ENCODE data around the gene MEPE.
A peak's percentile ranks its signal among the peaks of the same experiment; 100 is the strongest.

MEPE gene

DNA sequence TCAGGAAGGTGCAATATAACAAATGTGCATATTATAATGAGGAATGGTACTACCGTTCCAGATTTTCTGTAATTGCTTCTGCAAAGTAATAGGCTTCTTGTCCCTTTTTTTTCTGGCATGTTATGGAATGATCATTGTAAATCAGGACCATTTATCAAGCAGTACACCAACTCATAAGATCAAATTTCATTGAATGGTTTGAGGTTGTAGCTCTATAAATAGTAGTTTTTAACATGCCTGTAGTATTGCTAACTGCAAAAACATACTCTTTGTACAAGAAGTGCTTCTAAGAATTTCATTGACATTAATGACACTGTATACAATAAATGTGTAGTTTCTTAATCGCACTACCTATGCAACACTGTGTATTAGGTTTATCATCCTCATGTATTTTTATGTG lies 20.8 kb upstream of the MEPE start:
- Histone ChIP-seq H3K36me3 (ENCODE audit: insufficient read depth, low read length) (no peaks in the 10 kb centered on the region), H3K27me3 (ENCODE audit: insufficient read depth, low read length) (no peaks in the 10 kb centered on the region), H3K4me1 (ENCODE audit: control insufficient read depth, insufficient read depth, low read length, unreplicated experiment) (peaks cover 11% of the 10 kb centered on the region), H2AFZ (ENCODE audit: low read length, unreplicated experiment) (no peak overlapping the region), H3K4me3 (ENCODE audit: low read depth, low read length) (no peak overlapping the region), H3K27ac (ENCODE audit: low read depth, low read length) (no peak overlapping the region), H3K79me2 (ENCODE audit: control insufficient read depth, insufficient read depth, low read length, unreplicated experiment) (no peaks in the 10 kb centered on the region)

- H3K27ac ChIP-seq (ENCODE audit: low read depth, low read length) = peak overlapping the region; percentile 30
- H3K4me3 ChIP-seq (ENCODE audit: low read depth, low read length) = no peak overlapping the region
- H3K27me3 ChIP-seq (ENCODE audit: insufficient read depth, low read length) = no peaks in the 10 kb centered on the region
- peak overlapping the region; percentile 82 for H2AFZ ChIP-seq (ENCODE audit: low read length, unreplicated experiment)
- no peaks in the 10 kb centered on the region for H3K36me3 ChIP-seq (ENCODE audit: insufficient read depth, low read length)
- peaks cover 11% of the 10 kb centered on the region for H3K4me1 ChIP-seq (ENCODE audit: control insufficient read depth, insufficient read depth, low read length, unreplicated experiment)
- H3K79me2 ChIP-seq (ENCODE audit: control insufficient read depth, insufficient read depth, low read length, unreplicated experiment) = no peaks in the 10 kb centered on the region
Observed at GRCh38 chr4:87819281-87819919, 13.4 kb upstream of the MEPE start.

GRCh38 chr4:87823200-87823599 lies 9.6 kb upstream of the MEPE start:
- Histone ChIP-seq H2AFZ (ENCODE audit: low read length, unreplicated experiment) (no peak overlapping the region), H3K36me3 (ENCODE audit: insufficient read depth, low read length) (no peaks in the 10 kb centered on the region), H3K4me3 (ENCODE audit: low read depth, low read length) (no peak overlapping the region), H3K4me1 (ENCODE audit: control insufficient read depth, insufficient read depth, low read length, unreplicated experiment) (peaks cover 11% of the 10 kb centered on the region), H3K27me3 (ENCODE audit: insufficient read depth, low read length) (no peaks in the 10 kb centered on the region; the same call in 1 of the 2 replicates), H3K27ac (ENCODE audit: low read depth, low read length) (no peak overlapping the region), H3K79me2 (ENCODE audit: control insufficient read depth, insufficient read depth, low read length, unreplicated experiment) (no peaks in the 10 kb centered on the region)

- Histone ChIP-seq H3K36me3 (ENCODE audit: insufficient read depth, low read length) (no peaks in the 10 kb centered on the region), H2AFZ (ENCODE audit: low read length, unreplicated experiment) (no peak overlapping the region), H3K4me1 (ENCODE audit: control insufficient read depth, insufficient read depth, low read length, unreplicated experiment) (peaks cover 11% of the 10 kb centered on the region), H3K27ac (ENCODE audit: low read depth, low read length) (no peak overlapping the region), H3K79me2 (ENCODE audit: control insufficient read depth, insufficient read depth, low read length, unreplicated experiment) (no peaks in the 10 kb centered on the region), H3K4me3 (ENCODE audit: low read depth, low read length) (no peak overlapping the region), H3K27me3 (ENCODE audit: insufficient read depth, low read length) (no peaks in the 10 kb centered on the region; the same call in 1 of the 2 replicates)
Observed at GRCh38 chr4:87823724-87824123, 9.0 kb upstream of the MEPE start.

- H3K79me2 ChIP-seq (ENCODE audit: control insufficient read depth, insufficient read depth, low read length, unreplicated experiment) = no peaks in the 10 kb centered on the region
- no peaks in the 10 kb centered on the region; the same call in 1 of the 2 replicates for H3K27me3 ChIP-seq (ENCODE audit: insufficient read depth, low read length)
- no peak overlapping the region for H3K4me3 ChIP-seq (ENCODE audit: low read depth, low read length)
- H3K27ac ChIP-seq (ENCODE audit: low read depth, low read length) = no peak overlapping the region
- no peaks in the 10 kb centered on the region for H3K36me3 ChIP-seq (ENCODE audit: insufficient read depth, low read length)
- H2AFZ ChIP-seq (ENCODE audit: low read length, unreplicated experiment) = no peak overlapping the region
- peaks cover 7% of the 10 kb centered on the region for H3K4me1 ChIP-seq (ENCODE audit: control insufficient read depth, insufficient read depth, low read length, unreplicated experiment)
Observed at GRCh38 chr4:87824352-87824751, 8.4 kb upstream of the MEPE start.

- Histone ChIP-seq H2AFZ (ENCODE audit: low read length, unreplicated experiment) (no peak overlapping the region), H3K27me3 (ENCODE audit: insufficient read depth, low read length) (no peaks in the 10 kb centered on the region), H3K36me3 (ENCODE audit: insufficient read depth, low read length) (no peaks in the 10 kb centered on the region), H3K4me1 (ENCODE audit: control insufficient read depth, insufficient read depth, low read length, unreplicated experiment) (peaks cover 10% of the 10 kb centered on the region), H3K4me3 (ENCODE audit: low read depth, low read length) (no peak overlapping the region), H3K79me2 (ENCODE audit: control insufficient read depth, insufficient read depth, low read length, unreplicated experiment) (no peaks in the 10 kb centered on the region), H3K27ac (ENCODE audit: low read depth, low read length) (no peak overlapping the region)
Observed at GRCh38 chr4:87834401-87834800, 1.6 kb downstream of the MEPE start.

DNA sequence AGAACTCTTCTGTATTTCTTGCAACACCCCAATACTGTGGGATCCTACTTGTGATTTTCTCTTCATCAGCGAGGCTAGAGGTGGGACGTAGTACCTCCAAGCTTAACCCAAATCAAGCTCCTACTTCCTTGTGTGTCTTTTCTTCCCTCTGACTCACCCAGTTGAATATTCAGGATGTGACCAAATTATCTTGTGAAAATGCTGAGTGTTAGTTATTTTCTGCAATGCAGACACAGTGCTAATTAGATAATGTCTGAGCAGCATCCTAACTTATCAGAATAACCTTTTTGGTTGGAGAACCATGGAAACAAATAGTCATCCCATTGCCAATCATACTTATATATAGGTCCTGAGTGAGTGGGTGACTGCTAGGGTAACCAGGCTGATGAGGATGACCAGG lies 2.4 kb downstream of the MEPE start:
- no peak overlapping the region for H3K4me3 ChIP-seq (ENCODE audit: low read depth, low read length)
- no peak overlapping the region for H2AFZ ChIP-seq (ENCODE audit: low read length, unreplicated experiment)
- no peak overlapping the region for H3K27ac ChIP-seq (ENCODE audit: low read depth, low read length)
- H3K36me3 ChIP-seq (ENCODE audit: insufficient read depth, low read length) = no peaks in the 10 kb centered on the region
- H3K4me1 ChIP-seq (ENCODE audit: control insufficient read depth, insufficient read depth, low read length, unreplicated experiment) = peaks cover 10% of the 10 kb centered on the region
- no peaks in the 10 kb centered on the region for H3K79me2 ChIP-seq (ENCODE audit: control insufficient read depth, insufficient read depth, low read length, unreplicated experiment)
- no peaks in the 10 kb centered on the region for H3K27me3 ChIP-seq (ENCODE audit: insufficient read depth, low read length)

DNA sequence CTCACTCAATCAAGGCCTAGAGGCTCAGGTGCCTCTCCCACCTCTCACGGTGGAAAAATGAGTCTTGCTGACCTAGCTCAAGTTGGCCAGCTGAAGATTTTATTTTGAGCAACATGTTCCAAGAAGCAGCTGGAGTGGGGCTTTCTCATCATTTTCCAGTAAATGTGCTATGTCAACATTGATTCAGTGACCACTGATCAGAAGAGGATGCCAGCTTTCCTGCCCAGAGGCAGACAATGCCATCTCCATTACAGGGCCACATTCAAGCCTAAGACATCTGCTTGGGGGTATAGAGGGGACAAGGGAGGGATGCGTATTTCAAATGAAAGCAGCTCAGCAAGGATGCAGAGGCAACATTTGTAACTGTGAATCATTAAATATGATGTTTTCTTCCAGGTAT lies 3.0 kb downstream of the MEPE start:
- Histone ChIP-seq H3K79me2 (ENCODE audit: control insufficient read depth, insufficient read depth, low read length, unreplicated experiment) (no peaks in the 10 kb centered on the region), H2AFZ (ENCODE audit: low read length, unreplicated experiment) (no peak overlapping the region), H3K27me3 (ENCODE audit: insufficient read depth, low read length) (no peaks in the 10 kb centered on the region), H3K27ac (ENCODE audit: low read depth, low read length) (no peak overlapping the region), H3K4me1 (ENCODE audit: control insufficient read depth, insufficient read depth, low read length, unreplicated experiment) (peaks cover 10% of the 10 kb centered on the region), H3K4me3 (ENCODE audit: low read depth, low read length) (no peak overlapping the region), H3K36me3 (ENCODE audit: insufficient read depth, low read length) (no peaks in the 10 kb centered on the region)

- no peaks in the 10 kb centered on the region for H3K36me3 ChIP-seq (ENCODE audit: insufficient read depth, low read length)
- H3K27me3 ChIP-seq (ENCODE audit: insufficient read depth, low read length) = no peaks in the 10 kb centered on the region
- H3K4me3 ChIP-seq (ENCODE audit: low read depth, low read length) = no peak overlapping the region
- no peaks in the 10 kb centered on the region for H3K79me2 ChIP-seq (ENCODE audit: control insufficient read depth, insufficient read depth, low read length, unreplicated experiment)
- H3K4me1 ChIP-seq (ENCODE audit: control insufficient read depth, insufficient read depth, low read length, unreplicated experiment) = peaks cover 14% of the 10 kb centered on the region
- H2AFZ ChIP-seq (ENCODE audit: low read length, unreplicated experiment) = no peak overlapping the region
- no peak overlapping the region for H3K27ac ChIP-seq (ENCODE audit: low read depth, low read length)
Observed at GRCh38 chr4:87838205-87838604, 5.4 kb downstream of the MEPE start.

GRCh38 chr4:87838890-87839591 lies 6.3 kb downstream of the MEPE start:
- Histone ChIP-seq H2AFZ (ENCODE audit: low read length, unreplicated experiment) (no peak overlapping the region), H3K27ac (ENCODE audit: low read depth, low read length) (no peak overlapping the region)

GRCh38 chr4:87839592-87839946 lies 6.8 kb downstream of the MEPE start:
- no peaks in the 10 kb centered on the region for H3K27me3 ChIP-seq (ENCODE audit: insufficient read depth, low read length)
- no peak overlapping the region for H3K27ac ChIP-seq (ENCODE audit: low read depth, low read length)
- no peaks in the 10 kb centered on the region for H3K79me2 ChIP-seq (ENCODE audit: control insufficient read depth, insufficient read depth, low read length, unreplicated experiment)
- H3K4me3 ChIP-seq (ENCODE audit: low read depth, low read length) = no peak overlapping the region
- H2AFZ ChIP-seq (ENCODE audit: low read length, unreplicated experiment) = no peak overlapping the region
- H3K36me3 ChIP-seq (ENCODE audit: insufficient read depth, low read length) = no peaks in the 10 kb centered on the region
- H3K4me1 ChIP-seq (ENCODE audit: control insufficient read depth, insufficient read depth, low read length, unreplicated experiment) = peaks cover 20% of the 10 kb centered on the region

More at GRCh38 chr4:87838890-87839591, 6.3 kb downstream of the MEPE start:
- Histone ChIP-seq H3K4me1 (ENCODE audit: control insufficient read depth, insufficient read depth, low read length, unreplicated experiment) (peaks cover 20% of the 10 kb centered on the region), H3K36me3 (ENCODE audit: insufficient read depth, low read length) (no peaks in the 10 kb centered on the region), H3K4me3 (ENCODE audit: low read depth, low read length) (no peak overlapping the region), H3K79me2 (ENCODE audit: control insufficient read depth, insufficient read depth, low read length, unreplicated experiment) (no peaks in the 10 kb centered on the region), H3K27me3 (ENCODE audit: insufficient read depth, low read length) (no peaks in the 10 kb centered on the region)
